K562 (cell line): ENCODE measurements around the gene BTBD2.

Source experiments
- BHLHE40 ChIP-seq: IDR thresholded peaks from 2 replicates; pipeline ENCODE4 v1.6.1; 2011; ENCODE audit warnings: low read length, improper control_type of control experiment
- CEBPZ ChIP-seq: fragments of 150-350 bp; IDR thresholded peaks from 2 replicates; pipeline ENCODE4 v1.6.1; 2014; ENCODE audit warnings: low read depth, mild to moderate bottlenecking, low read length, borderline replicate concordance
- CTCF ChIP-seq, 3 experiments: IDR thresholded peaks in 2 of 3; conservative IDR thresholded peaks in 1 of 3; 2 replicates each; pipeline ENCODE4 v1.5.1; 2011 to 2012; ENCODE audit warnings: low read length in 3 of 3, mild to moderate bottlenecking in 3 of 3, control low read depth in 2 of 3, improper control_type of control experiment in 1 of 3, inconsistent platforms in 1 of 3, low read depth in 1 of 3, mixed read lengths in 1 of 3, moderate library complexity in 1 of 3; ENCODE audit not compliant: insufficient read depth in 2 of 3
- FOXO4 ChIP-seq: fragments of 450-650 bp; formaldehyde crosslinking; IDR thresholded peaks from 2 replicates; pipeline ENCODE4 v1.4.0; 2020; ENCODE audit warnings: mild to moderate bottlenecking, moderate library complexity
- HNRNPLL ChIP-seq: fragments of 200-400 bp; formaldehyde crosslinking; IDR thresholded peaks from 2 replicates; pipeline ENCODE4 v1.6.1; 2017; ENCODE audit warnings: low read length, low read depth, mild to moderate bottlenecking; ENCODE audit not compliant: poor library complexity, severe bottlenecking
- NCOR1 ChIP-seq: fragments of 450-650 bp; IDR thresholded peaks from 2 replicates; pipeline ENCODE4 v1.6.1; 2016; ENCODE audit warnings: mild to moderate bottlenecking, moderate library complexity
- NR2F6 ChIP-seq: fragments of 450-650 bp; formaldehyde crosslinking; IDR thresholded peaks from 2 replicates; pipeline ENCODE4 v1.4.0; 2020; ENCODE audit warnings: mild to moderate bottlenecking
- POLR2A ChIP-seq: fragments of 450-650 bp; conservative IDR thresholded peaks from 2 replicates; pipeline ENCODE4 v1.6.1; 2016
- PRPF4 ChIP-seq: fragments of 200-400 bp; formaldehyde crosslinking; IDR thresholded peaks from one replicate; pipeline ENCODE4 v1.6.1; 2017; ENCODE audit warnings: low read length, low read depth, mild to moderate bottlenecking; ENCODE audit not compliant: insufficient read depth, poor library complexity, severe bottlenecking
- RAD51 ChIP-seq: fragments of 450-650 bp; IDR thresholded peaks from 2 replicates; pipeline ENCODE4 v1.7.1; 2016; ENCODE audit warnings: low read depth, mild to moderate bottlenecking, borderline replicate concordance
- SMC3 ChIP-seq: conservative IDR thresholded peaks from 2 replicates; pipeline ENCODE4 v1.6.1; 2011; ENCODE audit warnings: low read depth, low read length, improper control_type of control experiment; ENCODE audit not compliant: insufficient read depth
- THRB ChIP-seq: fragments of 450-650 bp; formaldehyde crosslinking; conservative IDR thresholded peaks from 2 replicates; pipeline ENCODE4 v1.4.0; 2022; ENCODE audit warnings: mild to moderate bottlenecking, missing genetic modification characterization
- ZNF121 ChIP-seq: sonication (generic); formaldehyde crosslinking; conservative IDR thresholded peaks from 2 replicates; pipeline ENCODE4 v1.8.0; 2022; ENCODE audit warnings: missing genetic modification reagents
- ZNF77 ChIP-seq: fragments of 250-450 bp; sonication (Bioruptor Pico); IDR thresholded peaks from 2 replicates; pipeline ENCODE4 v1.5.0; 2020

GRCh38 chr19:1944088-1944915 lies 71.2 kb downstream of the BTBD2 start:
- no peak for TF ChIP-seq HNRNPLL
- no peak for TF ChIP-seq FOXO4 (CRISPR knock-in tag)
- TF ChIP-seq ZNF77 (CRISPR knock-in tag) = no peak
- TF ChIP-seq PRPF4 = no peak
- TF ChIP-seq RAD51 = no peak
- no peak for TF ChIP-seq CTCF (IDR thresholded peaks at IDR 0.05 in 2 of 3, conservative IDR thresholded peaks at IDR 0.05 in 1 of 3; ENCODE audit: insufficient read depth in 2 of 3, low read depth in 1 of 3, low read length in 3 of 3)
- TF ChIP-seq POLR2A = no peak
- no peak for TF ChIP-seq NR2F6 (CRISPR knock-in tag)
- no peak for TF ChIP-seq BHLHE40
- TF ChIP-seq CEBPZ = no peak
- TF ChIP-seq ZNF121 = no peak
- no peak for TF ChIP-seq NCOR1
- TF ChIP-seq SMC3 = no peak
- no peak for TF ChIP-seq THRB (CRISPR knock-in tag)
